IMR-90 (cell line): Measurements from ENCODE around the gene EDA. TPM values are rescaled to one million over a fixed set of nuclear protein-coding genes. Genes with fewer than 3 reads are reported as not detected.
"Not testable (repeated sequence)": the region's sequence is repeated elsewhere in the genome, so short reads cannot be mapped to it uniquely, and the experiment has no call there.

Experiments
- ATAC-seq: fragments of 200-7000 bp; cut with Tn5 transposase; 2 replicates; pipeline ENCODE4 v1.9.1; 2020; ENCODE audit warnings: low read depth, mild to moderate bottlenecking, moderate library complexity
- BruUV-seq: library from RNA; stranded (reverse); fragments of 400-500 nt; replicated peaks from 2 replicates; lab custom pipeline; 2021; lab: Mats Ljungman, UMichigan
- CTCF ChIA-PET: fragments of 300-600 bp; formaldehyde crosslinking; extraction: SDS; loops from one replicate; lab custom pipeline; 2021; ENCODE audit warnings: antibody characterized with exemption; lab: Yijun Ruan, JAX
- POLR2A ChIA-PET: fragments of 300-600 bp; sonication (Branson Sonifier 250); formaldehyde crosslinking; loops from one replicate; lab custom pipeline; 2022; ENCODE audit warnings: antibody characterized with exemption; ENCODE audit not compliant: unreplicated experiment; lab: Charles Lee
- DNase-seq: peaks from one replicate; pipeline ENCODE4 v3.0.0; 2013
- H2AFZ ChIP-seq: replicated peaks from 2 replicates; pipeline ENCODE3; 2013; ENCODE audit warnings: low read length, mild to moderate bottlenecking; ENCODE audit not compliant: poor library complexity
- H2AK5ac ChIP-seq: 2 replicates; pipeline ENCODE4 v1.6.1; 2013; ENCODE audit warnings: low read depth, low read length, inconsistent platforms
- H2AK9ac ChIP-seq: replicated peaks from 2 replicates; pipeline ENCODE3; 2013; ENCODE audit warnings: mild to moderate bottlenecking, low read depth, low read length, moderate library complexity; ENCODE audit not compliant: poor library complexity
- H2BK120ac ChIP-seq: 2 replicates; pipeline ENCODE4 v1.6.1; 2013; ENCODE audit warnings: low read depth, low read length, inconsistent platforms
- H2BK15ac ChIP-seq: 3 replicates; pipeline ENCODE4 v1.6.1; 2013; ENCODE audit warnings: low read depth, low read length, inconsistent platforms
- H2BK20ac ChIP-seq: 2 replicates; pipeline ENCODE4 v1.6.1; 2013; ENCODE audit warnings: low read depth, mild to moderate bottlenecking, inconsistent platforms, low read length, moderate library complexity
- H2BK5ac ChIP-seq: 2 replicates; pipeline ENCODE4 v1.6.1; 2013; ENCODE audit warnings: mild to moderate bottlenecking, low read depth, low read length, inconsistent platforms; ENCODE audit not compliant: poor library complexity, severe bottlenecking
- H3K14ac ChIP-seq: replicated peaks from 2 replicates; pipeline ENCODE4 v1.6.1; 2013; ENCODE audit warnings: low read depth, low read length, inconsistent platforms
- H3K18ac ChIP-seq: 2 replicates; pipeline ENCODE4 v1.6.1; 2013; ENCODE audit warnings: low read depth, low read length, control low read depth
- H3K23ac ChIP-seq: 2 replicates; pipeline ENCODE4 v1.6.1; 2013; ENCODE audit warnings: low read depth, low read length, inconsistent platforms
- H3K27ac ChIP-seq: 2 replicates; pipeline ENCODE4 v1.5.1; 2013; ENCODE audit warnings: mild to moderate bottlenecking, control low read depth, low read length; ENCODE audit not compliant: insufficient read depth
- H3K27me3 ChIP-seq: 2 replicates; pipeline ENCODE4 v1.6.1; 2013; ENCODE audit warnings: low read length; ENCODE audit not compliant: control insufficient read depth, insufficient read depth
- H3K36me3 ChIP-seq: 2 replicates; pipeline ENCODE4 v1.6.1; 2013; ENCODE audit warnings: low read length, mixed read lengths; ENCODE audit not compliant: control insufficient read depth, insufficient read depth
- H3K4ac ChIP-seq: 2 replicates; pipeline ENCODE4 v1.6.1; 2013; ENCODE audit warnings: low read depth, low read length, inconsistent platforms
- H3K4me1 ChIP-seq: 2 replicates; pipeline ENCODE4 v1.6.1; 2013; ENCODE audit warnings: low read length, mixed read lengths; ENCODE audit not compliant: control insufficient read depth, insufficient read depth
- H3K4me2 ChIP-seq: 2 replicates; pipeline ENCODE4 v1.6.1; 2013; ENCODE audit warnings: low read depth, mild to moderate bottlenecking, control low read depth, low read length, moderate library complexity
- H3K4me3 ChIP-seq: 2 replicates; pipeline ENCODE4 v1.5.1; 2013; ENCODE audit warnings: low read depth, mild to moderate bottlenecking, control low read depth, low read length, moderate library complexity; ENCODE audit not compliant: insufficient read depth
- H3K56ac ChIP-seq: 2 replicates; pipeline ENCODE4 v1.6.1; 2013; ENCODE audit warnings: low read length, inconsistent platforms; ENCODE audit not compliant: insufficient read depth; ENCODE audit errors: extremely low read depth
- H3K79me1 ChIP-seq, 2 experiments: 2 replicates each; pipeline ENCODE4 v1.6.1; 2013; ENCODE audit warnings: low read length in 2 of 2, inconsistent platforms in 1 of 2, low read depth in 1 of 2
- H3K9ac ChIP-seq: 2 replicates; pipeline ENCODE4 v1.6.1; 2013; ENCODE audit warnings: low read depth, low read length, control low read depth
- H3K9me1 ChIP-seq: 2 replicates; pipeline ENCODE4 v1.6.1; 2013; ENCODE audit warnings: low read length, inconsistent platforms; ENCODE audit not compliant: insufficient read depth
- H3K9me3 ChIP-seq: 2 replicates; pipeline ENCODE4 v1.6.1; 2013; ENCODE audit warnings: low read length; ENCODE audit not compliant: control insufficient read depth, insufficient read depth
- H4K20me1 ChIP-seq: 2 replicates; pipeline ENCODE4 v1.6.1; 2013; ENCODE audit warnings: low read length, inconsistent platforms; ENCODE audit not compliant: insufficient read depth
- H4K5ac ChIP-seq: 2 replicates; pipeline ENCODE4 v1.6.1; 2013; ENCODE audit warnings: mild to moderate bottlenecking, low read depth, low read length, control low read depth
- H4K8ac ChIP-seq, 2 experiments: 2 replicates each; pipeline ENCODE4 v1.6.1; 2013; ENCODE audit warnings: low read depth in 2 of 2, low read length in 2 of 2, control low read depth in 1 of 2, inconsistent platforms in 1 of 2
- H4K91ac ChIP-seq: 2 replicates; pipeline ENCODE4 v1.6.1; 2013; ENCODE audit warnings: low read depth, low read length, inconsistent platforms; ENCODE audit not compliant: insufficient read depth
- dilution Hi-C: fragments of 300-500 bp; cut with HindIII; formaldehyde crosslinking; loops from one replicate; pipeline ENCODE4 v1.14.3; 2018; ENCODE audit warnings: low sequenced_read_pairs; ENCODE audit not compliant: unreplicated experiment
- in situ Hi-C: fragments of 300-500 bp; cut with MboI; formaldehyde crosslinking; loops from 3 replicates; pipeline ENCODE4 v1.14.3; 2019; ENCODE audit warnings: low sequenced_read_pairs, inconsistent platforms, mixed read lengths
- intact Hi-C: fragments of 100-400 bp; cut with micrococcal nuclease; formaldehyde crosslinking; loops from 2 replicates; pipeline ENCODE4 v1.10.0; 2022
- polyA plus RNA-seq, 3 experiments: library from polyadenylated mRNA; depleted of rRNA; stranded (reverse); fragments of >200 nt; gene quantifications; 2 replicates each; pipeline ENCODE4 v1.2.3, GENCODE V29; 2012; ENCODE audit warnings: low replicate concordance in 1 of 3
- total RNA-seq: library from RNA; depleted of rRNA; stranded (reverse); fragments of >200 nt; gene quantifications from 2 replicates; pipeline ENCODE4 v1.2.3, GENCODE V29; 2012

The EDA gene
- total and polyA plus RNA-seq, 2 of the 4 experiments (the other 2 are of a cell fraction), result under 0.01 TPM; not detected in 1

- H3K27me3 ChIP-seq, H4K5ac ChIP-seq, H2AK9ac ChIP-seq, H3K56ac ChIP-seq, H3K4me3 ChIP-seq, H3K36me3 ChIP-seq, H2BK20ac ChIP-seq, H3K14ac ChIP-seq, H3K4me2 ChIP-seq, H4K8ac ChIP-seq, H3K9ac ChIP-seq, H3K79me1 ChIP-seq, H3K4me1 ChIP-seq, POLR2A ChIA-PET, DNase-seq, H3K4ac ChIP-seq, H3K18ac ChIP-seq, dilution Hi-C loops, H2BK5ac ChIP-seq, H2BK120ac ChIP-seq, H4K20me1 ChIP-seq, ATAC-seq, H3K9me1 ChIP-seq, BruUV-seq, H2AK5ac ChIP-seq, intact Hi-C loops, in situ Hi-C loops, H2AFZ ChIP-seq, CTCF ChIA-PET, H3K23ac ChIP-seq, H3K9me3 ChIP-seq, H3K27ac ChIP-seq, H2BK15ac ChIP-seq, H4K91ac ChIP-seq: not testable (repeated sequence)
Measured at GRCh38 chrX:69998299-69998698, 382.4 kb downstream of the EDA start.
